Heart left ventricle (tissue), 16 donors: Measurements from ENCODE around the gene MILR1. TPM values are rescaled to one million over a fixed set of nuclear protein-coding genes. Genes with fewer than 3 reads are reported as not detected.

Experiments used
- ATAC-seq, 4 donors: fragments of 200-7000 bp; cut with Tn5 transposase; one replicate each; pipeline ENCODE4 v1.9.1; 2020 to 2022; ENCODE audit warnings: moderate library complexity in 4 of 4, mild to moderate bottlenecking in 3 of 4, moderate number of reproducible peaks in 1 of 4
- DNase-seq, 5 donors: peaks; one replicate each; pipeline ENCODE4 v3.0.0-alpha.2; 2020
- H3K27ac ChIP-seq, 12 donors: fragments of 200-600 bp; sonication (generic) in 4 of 12; one replicate each; pipeline versions ENCODE4 v1.5.0 to v1.8.0; 2016 to 2022; ENCODE audit warnings: mild to moderate bottlenecking in 2 of 12
- H3K27me3 ChIP-seq, 9 donors: fragments of 200-600 bp; sonication (generic) in 2 of 9; one replicate each; pipeline versions ENCODE4 v1.5.1 to v1.8.0; 2016 to 2022; ENCODE audit warnings: mild to moderate bottlenecking in 3 of 9
- H3K36me3 ChIP-seq, 9 donors: fragments of 200-600 bp; sonication (generic) in 2 of 9; one replicate each; pipeline versions ENCODE4 v1.5.0 to v1.8.0; 2018 to 2022; ENCODE audit warnings: mild to moderate bottlenecking in 2 of 9
- H3K4me1 ChIP-seq, 12 donors: fragments of 200-600 bp; sonication (generic) in 4 of 12; one replicate each; pipeline versions ENCODE4 v1.5.0 to v1.8.0; 2016 to 2022; ENCODE audit warnings: mild to moderate bottlenecking in 3 of 12
- H3K4me3 ChIP-seq, 12 donors: fragments of 200-600 bp; sonication (generic) in 4 of 12; one replicate each; pipeline versions ENCODE4 v1.5.0 to v1.8.0; 2017 to 2022; ENCODE audit warnings: mild to moderate bottlenecking in 9 of 12, moderate library complexity in 4 of 12
- H3K9me3 ChIP-seq, 12 donors: fragments of 200-600 bp; sonication (generic) in 4 of 12; one replicate each; pipeline versions ENCODE4 v1.5.0 to v1.8.0; 2016 to 2022; ENCODE audit warnings: mild to moderate bottlenecking in 1 of 12
- POLR2A ChIP-seq, 2 donors: fragments of 450-650 bp; IDR thresholded peaks; one replicate each; pipeline ENCODE4 v1.6.1; 2017; ENCODE audit warnings: antibody characterized with exemption in 2 of 2, mild to moderate bottlenecking in 2 of 2, moderate library complexity in 2 of 2
- WGBS, 4 donors: extraction: QIAGEN DNeasy Blood & Tissue Kit in 2 of 4; methylation state at CpG; one replicate each; pipeline versions ENCODE4 v1.1.5 to v1.1.7; 2013 to 2018; 5-methylcytosine and 5-hydroxymethylcytosine counted together
- intact Hi-C, 10 donors: fragments of 100-400 bp; cut with DNase I; formaldehyde crosslinking; loops; one replicate each; pipeline versions ENCODE4 v1.11.1 to v1.14.2; 2022
- polyA plus RNA-seq, 2 donors: library from polyadenylated mRNA; stranded (reverse); fragments of 200-250 nt; gene quantifications; one replicate each; pipeline ENCODE4 v1.2.3, GENCODE V29; 2013
- total RNA-seq, 9 donors: library from RNA; depleted of rRNA in 2 of 9; stranded (reverse); fragments of >200 nt in 2 of 9; fragmentation: NEBNext Ultra II Directional in 3 of 9; extraction: Animal tissue kit (Norgen Biotek cat#: 25700) in 3 of 9; gene quantifications; one replicate each; pipeline versions ENCODE4 v1.1.0 to v1.2.4, GENCODE V29; 2016 to 2023
- TF ChIP-seq, protein P1 (sequence below), 12 donors: fragments of 200-600 bp; sonication (generic) in 4 of 12; IDR thresholded peaks; one replicate each; pipeline versions ENCODE4 v1.5.0 to v1.8.0; 2018 to 2022; ENCODE audit warnings: antibody characterized with exemption in 12 of 12, mild to moderate bottlenecking in 5 of 12
- donor health status: ischemic (EF 13 %, LVEDD 7.1; RV severe dilation, severe dysfunction).
- donor health status: healthy with polysubstance abuse.
- donor health status: DM: no; HTN: yes; CAD: no.
- donor health status: DM: no; HTN: no; CAD: no.
- donor health status: ischemic (EF 25% LVEDD 6.9; RV normal size, moderate dysfunction).
- donor health status: ischemic (EF 25% LVEDD 5.7; RV mildly dilated, moderate dysfunction).
- donor health status: healthy.
- donor health status: DM: yes; HTN: yes; CAD: no.
- donor health status: ischemic (EF 35%, LVEDD 5.7; RV mildly dilated, moderate dysfunction).
- donor health status: nonischemic (EF 11% LVEDD 7.7; RV severe dilation, severe dysfunction).
- donor health status: DM: yes; HTN: yes; CAD: no.
- donor health status: PGD.
- donor health status: ischemic (EF 29% LVEDD 5.4; RV normal size, mild dysfunction).
- donor health status: nonischemic (EF 23%, LVEDD 6.1; RV moderate dilation, normal function).

The MILR1 gene
- total and polyA plus RNA-seq, 11 donors: 0.95 to 23.0 (median 2.1) TPM

GRCh38 chr17:64505340-64506200 is 56.7 kb downstream of the MILR1 start:
- whole genome bisulfite sequencing, 4 donors: 0% methylated on average over 64 to 76 of the region's 76 CpGs
- ATAC-seq (peak; percentile 66 to 75 (median 70)), DNase-seq (peak; percentile 90 to 95 (median 94))
- Histone ChIP-seq H3K27ac (peak overlapping the region; percentile 96 to 100 (median 99)), H3K9me3 (no peaks in the 10 kb centered on the region), H3K4me1 (peaks cover 14 to 65% (median 59%) of the 10 kb centered on the region in 12 donors), H3K27me3 (no peaks in the 10 kb centered on the region), H3K4me3 (peak overlapping the region; percentile 77 to 99 (median 88)), H3K36me3 (peaks cover 14 to 66% (median 62%) of the 10 kb centered on the region in 9 donors)
- intact Hi-C loops: loop anchor here in 2 of 10 donors (5.0 to 10.0 kb wide), 4 partner anchors 201 to 681 kb away; partner anchors contain the start of genes FTSJ3 (in 1 of the 2) and PSMC5 (in 1 of the 2)
- peak in 1 of 2 donors; percentile 55 for TF ChIP-seq POLR2A (IDR thresholded peaks at IDR 0.05)
- TF ChIP-seq, protein P1, sequence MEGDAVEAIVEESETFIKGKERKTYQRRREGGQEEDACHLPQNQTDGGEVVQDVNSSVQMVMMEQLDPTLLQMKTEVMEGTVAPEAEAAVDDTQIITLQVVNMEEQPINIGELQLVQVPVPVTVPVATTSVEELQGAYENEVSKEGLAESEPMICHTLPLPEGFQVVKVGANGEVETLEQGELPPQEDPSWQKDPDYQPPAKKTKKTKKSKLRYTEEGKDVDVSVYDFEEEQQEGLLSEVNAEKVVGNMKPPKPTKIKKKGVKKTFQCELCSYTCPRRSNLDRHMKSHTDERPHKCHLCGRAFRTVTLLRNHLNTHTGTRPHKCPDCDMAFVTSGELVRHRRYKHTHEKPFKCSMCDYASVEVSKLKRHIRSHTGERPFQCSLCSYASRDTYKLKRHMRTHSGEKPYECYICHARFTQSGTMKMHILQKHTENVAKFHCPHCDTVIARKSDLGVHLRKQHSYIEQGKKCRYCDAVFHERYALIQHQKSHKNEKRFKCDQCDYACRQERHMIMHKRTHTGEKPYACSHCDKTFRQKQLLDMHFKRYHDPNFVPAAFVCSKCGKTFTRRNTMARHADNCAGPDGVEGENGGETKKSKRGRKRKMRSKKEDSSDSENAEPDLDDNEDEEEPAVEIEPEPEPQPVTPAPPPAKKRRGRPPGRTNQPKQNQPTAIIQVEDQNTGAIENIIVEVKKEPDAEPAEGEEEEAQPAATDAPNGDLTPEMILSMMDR (IDR thresholded peaks at IDR 0.05): no peak

DNA sequence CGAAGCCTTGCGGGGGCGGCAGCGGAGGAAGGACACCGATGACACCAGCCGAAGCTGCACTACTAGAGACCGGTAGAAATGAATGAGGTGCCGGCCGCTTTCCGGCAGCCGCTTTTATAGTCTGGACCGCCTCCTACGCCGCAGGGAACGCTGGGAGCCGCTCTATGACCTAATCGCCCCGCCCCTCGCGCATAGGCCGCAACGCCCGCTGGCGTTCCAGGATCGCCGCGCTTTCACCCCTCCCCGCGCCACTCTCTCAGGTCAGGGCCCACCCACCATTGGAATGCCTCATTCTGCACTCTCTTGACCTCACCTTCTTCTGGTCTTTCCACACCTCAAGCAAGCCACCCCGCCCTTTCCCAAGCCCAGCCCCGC is 57.3 kb downstream of the MILR1 start, which contains the start of gene DDX5:
Gene DDX5, minus strand, starts transcription at position 89 of the 375 bp plus-strand sequence. CDS start 170 bp downstream, outside the sequence.
- DNase-seq (peak; percentile 98 to 99 (median 98)), ATAC-seq (peak; percentile 79 to 88 (median 83))
- Histone ChIP-seq H3K36me3 (peaks cover 10 to 66% (median 62%) of the 10 kb centered on the region in 9 donors), H3K4me3 (peak within 1 kb of the TSS; percentile 77 to 99 (median 88)), H3K27me3 (no peaks in the 10 kb centered on the region), H3K27ac (peak within 1 kb of the TSS; percentile 96 to 100 (median 99)), H3K9me3 (no peaks in the 10 kb centered on the region), H3K4me1 (peaks cover 14 to 60% (median 56%) of the 10 kb centered on the region in 12 donors)
- TF ChIP-seq POLR2A (IDR thresholded peaks at IDR 0.05): peak in 1 of 2 donors; percentile 89
- TF ChIP-seq, protein P1 (IDR thresholded peaks at IDR 0.05): no peak
- intact Hi-C loops: loop anchor here in 2 of 10 donors (5.0 to 10.0 kb wide), 4 partner anchors 201 to 681 kb away; partner anchors contain the start of genes FTSJ3 (in 1 of the 2) and PSMC5 (in 1 of the 2)
- 0% methylated on average over 18 to 31 of the region's 31 CpGs for WGBS, 4 donors

GRCh38 chr17:64506576-64507412 is 57.9 kb downstream of the MILR1 start, which contains the start of gene CEP95:
CEP95 (plus strand) TSS chr17:64506977; CDS start chr17:64507098, 121 bp downstream.
- WGBS, 4 donors: 0 to 1% (median 0%) methylated on average over 74 to 77 of the region's 77 CpGs

More at GRCh38 chr17:64506576-64507412, 57.9 kb downstream of the MILR1 start, which contains the start of gene CEP95:
- TF ChIP-seq POLR2A (IDR thresholded peaks at IDR 0.05): peak in 1 of 2 donors; percentile 41
- TF ChIP-seq, protein P1 (IDR thresholded peaks at IDR 0.05): no peak
- no peaks in the 10 kb centered on the region for H3K27me3 ChIP-seq
- ATAC-seq: peak; percentile 82 to 89 (median 84)
- H3K27ac ChIP-seq: peak within 1 kb of the TSS; percentile 96 to 100 (median 99)
- intact Hi-C loops: loop anchor here in 2 of 10 donors (5.0 to 10.0 kb wide), 4 partner anchors 202 to 682 kb away; partner anchors contain the start of genes FTSJ3 (in 1 of the 2) and PSMC5 (in 1 of the 2)
- peak; percentile 96 to 97 (median 96) for DNase-seq
- H3K4me1 ChIP-seq: peaks cover 14 to 54% (median 50%) of the 10 kb centered on the region in 12 donors
- peaks cover 10 to 66% (median 62%) of the 10 kb centered on the region in 9 donors for H3K36me3 ChIP-seq
- H3K4me3 ChIP-seq: peak within 1 kb of the TSS; percentile 77 to 99 (median 88)
- no peaks in the 10 kb centered on the region for H3K9me3 ChIP-seq
